ENCODE measurements around the gene PTTG1IP. TPM values are rescaled to one million over a fixed set of nuclear protein-coding genes. Genes with fewer than 3 reads are reported as not detected.

Gene PTTG1IP
- total and polyA plus RNA-seq, 2 donors (not counting 1 experiment from before 2014, with no cell fraction given): 229 to 240 TPM

GRCh38 chr21:44872323-44872648 lies 1.2 kb downstream of the PTTG1IP start:
- Histone ChIP-seq H3K4me2 (ENCODE audit: extremely low read depth, insufficient read depth, low read length) (peak overlapping the region; percentile 72), H3K4me3 (replicated peaks in 1 of 4; ENCODE audit: control extremely low read depth in 1 of 4, insufficient read depth in 1 of 4, low read depth in 3 of 4, low read length in 4 of 4) (peak overlapping the region; percentile 76 to 92 (median 87)), H3K27ac (ENCODE audit: insufficient read depth, low read length) (peak overlapping the region; percentile 95), H3K79me2 (ENCODE audit: control insufficient read depth, insufficient read depth, low read length) (peaks cover 53% of the 10 kb centered on the region), H4K20me1 (ENCODE audit: control insufficient read depth, extremely low read depth, insufficient read depth, low read length) (no peaks in the 10 kb centered on the region), H3K4me1 (ENCODE audit: control insufficient read depth, extremely low read depth, insufficient read depth, low read length) (peaks cover 31% of the 10 kb centered on the region), H3K9me3 (ENCODE audit: control insufficient read depth, insufficient read depth, low read depth, low read length) (no peaks in the 10 kb centered on the region), H2AFZ (ENCODE audit: low read length) (no peak overlapping the region), H3K36me3 (ENCODE audit: control insufficient read depth, insufficient read depth, low read length) (no peaks in the 10 kb centered on the region), H3K27me3 (ENCODE audit: control insufficient read depth, insufficient read depth, low read length) (no peaks in the 10 kb centered on the region), H3K9ac (ENCODE audit: insufficient read depth, low read length) (peak overlapping the region; percentile 80)
- TF ChIP-seq CTCF (conservative IDR thresholded peaks at IDR 0.05 in 1 of 2, IDR thresholded peaks at IDR 0.05 in 1 of 2; ENCODE audit: low read depth in 1 of 2, low read length in 2 of 2) (no peak), EZH2 (IDR thresholded peaks at IDR 0.05; ENCODE audit: low read length, missing control alignments) (no peak)
- DNase-seq (ENCODE audit: low read depth in 2 of 2): no peak

- no peaks in the 10 kb centered on the region for H3K27me3 ChIP-seq (ENCODE audit: control insufficient read depth, insufficient read depth, low read length)
- peak; percentile 78 to 81 for DNase-seq (ENCODE audit: low read depth in 2 of 2)
- no peaks in the 10 kb centered on the region for H3K36me3 ChIP-seq (ENCODE audit: control insufficient read depth, insufficient read depth, low read length)
- no peaks in the 10 kb centered on the region for H4K20me1 ChIP-seq (ENCODE audit: control insufficient read depth, extremely low read depth, insufficient read depth, low read length)
- peak overlapping the region; percentile 76 to 92 (median 87) for H3K4me3 ChIP-seq (replicated peaks in 1 of 4; ENCODE audit: control extremely low read depth in 1 of 4, insufficient read depth in 1 of 4, low read depth in 3 of 4, low read length in 4 of 4)
- peak overlapping the region; percentile 20 for H3K9ac ChIP-seq (ENCODE audit: insufficient read depth, low read length)
- TF ChIP-seq EZH2 (IDR thresholded peaks at IDR 0.05; ENCODE audit: low read length, missing control alignments): no peak
- no peak for TF ChIP-seq CTCF (conservative IDR thresholded peaks at IDR 0.05 in 1 of 2, IDR thresholded peaks at IDR 0.05 in 1 of 2; ENCODE audit: low read depth in 1 of 2, low read length in 2 of 2)
- H3K9me3 ChIP-seq (ENCODE audit: control insufficient read depth, insufficient read depth, low read depth, low read length): no peaks in the 10 kb centered on the region
- no peak overlapping the region for H2AFZ ChIP-seq (ENCODE audit: low read length)
- peak overlapping the region; percentile 72 for H3K4me2 ChIP-seq (ENCODE audit: extremely low read depth, insufficient read depth, low read length)
- peak overlapping the region; percentile 95 for H3K27ac ChIP-seq (ENCODE audit: insufficient read depth, low read length)
- H3K4me1 ChIP-seq (ENCODE audit: control insufficient read depth, extremely low read depth, insufficient read depth, low read length): peaks cover 35% of the 10 kb centered on the region
- H3K79me2 ChIP-seq (ENCODE audit: control insufficient read depth, insufficient read depth, low read length): peaks cover 59% of the 10 kb centered on the region
Measured at GRCh38 chr21:44871576-44872269, 1.8 kb downstream of the PTTG1IP start.

GRCh38 chr21:44870748-44871495 lies 2.6 kb downstream of the PTTG1IP start:
- Histone ChIP-seq H3K4me3 (replicated peaks in 1 of 4; ENCODE audit: control extremely low read depth in 1 of 4, insufficient read depth in 1 of 4, low read depth in 3 of 4, low read length in 4 of 4) (peak overlapping the region; percentile 34 to 90 (median 80)), H3K27ac (ENCODE audit: insufficient read depth, low read length) (peak overlapping the region; percentile 95), H3K27me3 (ENCODE audit: control insufficient read depth, insufficient read depth, low read length) (no peaks in the 10 kb centered on the region), H3K9ac (ENCODE audit: insufficient read depth, low read length) (no peak overlapping the region), H3K36me3 (ENCODE audit: control insufficient read depth, insufficient read depth, low read length) (no peaks in the 10 kb centered on the region), H3K79me2 (ENCODE audit: control insufficient read depth, insufficient read depth, low read length) (peaks cover 67% of the 10 kb centered on the region), H2AFZ (ENCODE audit: low read length) (no peak overlapping the region), H3K4me1 (ENCODE audit: control insufficient read depth, extremely low read depth, insufficient read depth, low read length) (peaks cover 40% of the 10 kb centered on the region), H4K20me1 (ENCODE audit: control insufficient read depth, extremely low read depth, insufficient read depth, low read length) (no peaks in the 10 kb centered on the region), H3K9me3 (ENCODE audit: control insufficient read depth, insufficient read depth, low read depth, low read length) (no peaks in the 10 kb centered on the region), H3K4me2 (ENCODE audit: extremely low read depth, insufficient read depth, low read length) (peak overlapping the region; percentile 72)
- DNase-seq (ENCODE audit: low read depth in 2 of 2): peak in 1 of 2 donors; percentile 47
- no peak for TF ChIP-seq CTCF (conservative IDR thresholded peaks at IDR 0.05 in 1 of 2, IDR thresholded peaks at IDR 0.05 in 1 of 2; ENCODE audit: low read depth in 1 of 2, low read length in 2 of 2)
- TF ChIP-seq EZH2 (IDR thresholded peaks at IDR 0.05; ENCODE audit: low read length, missing control alignments): no peak
